ENCODE data around the gene ADGRG6.

Gene ADGRG6

GRCh38 chr6:142303176-142303533 is 1.3 kb downstream of the ADGRG6 start:
- 62% methylated on average over 2 of the region's 2 CpGs for WGBS
- no peak overlapping the region for H3K9ac ChIP-seq (ENCODE audit: low read depth, low read length)
- H3K27ac ChIP-seq (ENCODE audit: low read depth, low read length), result no peak overlapping the region
- H3K27me3 ChIP-seq (ENCODE audit: insufficient read depth, low read length), result peaks cover 37% of the 10 kb centered on the region
- no peak overlapping the region; the same call in 1 of the 2 replicates for H3K4me3 ChIP-seq (ENCODE audit: low read length)
- peaks cover 22% of the 10 kb centered on the region for H3K4me1 ChIP-seq (ENCODE audit: insufficient read depth, low read length)
- H3K36me3 ChIP-seq (ENCODE audit: insufficient read depth, low read length), result no peaks in the 10 kb centered on the region
- H3K9me3 ChIP-seq (ENCODE audit: insufficient read depth, low read depth, low read length), result no peaks in the 10 kb centered on the region

- no peaks in the 10 kb centered on the region for H3K9me3 ChIP-seq (ENCODE audit: insufficient read depth, low read depth, low read length)
- no peak overlapping the region for H3K27ac ChIP-seq (ENCODE audit: low read depth, low read length)
- no peak overlapping the region for H3K9ac ChIP-seq (ENCODE audit: low read depth, low read length)
- peaks cover 20% of the 10 kb centered on the region for H3K4me1 ChIP-seq (ENCODE audit: insufficient read depth, low read length)
- 100% methylated on average over 1 of the region's 2 CpGs for WGBS
- H3K27me3 ChIP-seq (ENCODE audit: insufficient read depth, low read length), result peaks cover 37% of the 10 kb centered on the region
- H3K4me3 ChIP-seq (ENCODE audit: low read length), result no peak overlapping the region
- no peaks in the 10 kb centered on the region for H3K36me3 ChIP-seq (ENCODE audit: insufficient read depth, low read length)
These were observed 2.4 kb downstream of the ADGRG6 start for GRCh38 chr6:142304241-142304640.

- 88% methylated on average over 1 of the region's 1 CpG for WGBS
- H3K4me3 ChIP-seq (ENCODE audit: low read length), result no peak overlapping the region
- no peak overlapping the region for H3K27ac ChIP-seq (ENCODE audit: low read depth, low read length)
- peaks cover 17% of the 10 kb centered on the region for H3K4me1 ChIP-seq (ENCODE audit: insufficient read depth, low read length)
- no peaks in the 10 kb centered on the region for H3K36me3 ChIP-seq (ENCODE audit: insufficient read depth, low read length)
- no peak overlapping the region for H3K9ac ChIP-seq (ENCODE audit: low read depth, low read length)
- peaks cover 21% of the 10 kb centered on the region for H3K27me3 ChIP-seq (ENCODE audit: insufficient read depth, low read length)
- no peaks in the 10 kb centered on the region for H3K9me3 ChIP-seq (ENCODE audit: insufficient read depth, low read depth, low read length)
These were observed 4.9 kb downstream of the ADGRG6 start for GRCh38 chr6:142306736-142307135.

DNA sequence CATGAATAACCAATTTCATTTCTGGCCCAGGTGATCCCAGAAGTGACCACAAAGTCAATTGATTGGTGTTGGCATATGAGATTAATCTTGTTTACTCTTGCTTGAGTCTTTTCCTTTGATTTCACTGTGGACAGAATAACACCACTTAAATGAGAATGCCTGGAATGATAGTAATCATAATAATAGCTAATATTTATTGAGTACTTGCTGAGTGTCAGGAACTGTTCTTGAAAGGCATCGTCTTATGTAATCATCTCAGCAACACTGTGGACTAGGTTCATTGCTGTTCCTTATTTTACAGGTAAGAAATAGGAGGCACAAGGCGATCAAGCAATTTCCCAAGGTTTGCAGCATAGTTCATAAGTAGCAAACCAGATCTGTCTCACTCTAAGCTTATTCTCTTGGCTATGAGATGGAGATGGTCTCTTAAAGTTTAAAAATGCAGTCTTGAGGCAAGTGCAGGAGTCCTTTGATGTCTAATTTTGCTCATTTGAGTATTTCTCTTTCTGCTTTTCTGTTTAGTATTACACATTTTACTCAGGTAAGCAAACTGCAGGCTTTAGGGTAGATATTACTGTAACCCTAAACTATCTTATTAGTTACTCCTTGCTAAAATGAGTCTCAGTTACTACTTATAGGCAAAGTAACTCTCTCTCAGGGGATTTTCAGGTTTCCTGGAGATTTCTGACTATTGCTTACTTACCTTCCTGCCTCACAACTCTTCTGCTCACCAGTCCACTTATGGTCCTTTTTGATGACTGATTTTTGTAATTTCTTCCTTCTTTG is 6.3 kb downstream of the ADGRG6 start:
- H3K9ac ChIP-seq (ENCODE audit: low read depth, low read length), result no peak overlapping the region
- WGBS, result 98% methylated on average over 2 of the region's 2 CpGs
- H3K27ac ChIP-seq (ENCODE audit: low read depth, low read length), result no peak overlapping the region
- H3K4me3 ChIP-seq (ENCODE audit: low read length), result no peak overlapping the region
- H3K9me3 ChIP-seq (ENCODE audit: insufficient read depth, low read depth, low read length), result no peaks in the 10 kb centered on the region
- H3K27me3 ChIP-seq (ENCODE audit: insufficient read depth, low read length), result peaks cover 7% of the 10 kb centered on the region
- no peaks in the 10 kb centered on the region for H3K36me3 ChIP-seq (ENCODE audit: insufficient read depth, low read length)
- H3K4me1 ChIP-seq (ENCODE audit: insufficient read depth, low read length), result peaks cover 13% of the 10 kb centered on the region; the same call in 1 of the 2 replicates

GRCh38 chr6:142309426-142309825 is 7.6 kb downstream of the ADGRG6 start:
- Histone ChIP-seq H3K27me3 (ENCODE audit: insufficient read depth, low read length) (no peaks in the 10 kb centered on the region), H3K4me3 (ENCODE audit: low read length) (no peak overlapping the region), H3K9me3 (ENCODE audit: insufficient read depth, low read depth, low read length) (no peaks in the 10 kb centered on the region), H3K36me3 (ENCODE audit: insufficient read depth, low read length) (no peaks in the 10 kb centered on the region), H3K9ac (ENCODE audit: low read depth, low read length) (no peak overlapping the region), H3K27ac (ENCODE audit: low read depth, low read length) (no peak overlapping the region), H3K4me1 (ENCODE audit: insufficient read depth, low read length) (peaks cover 13% of the 10 kb centered on the region; the same call in 1 of the 2 replicates)
- WGBS, result 94% methylated on average over 2 of the region's 2 CpGs

GRCh38 chr6:142313284-142313683 is 11.5 kb downstream of the ADGRG6 start:
- no peak overlapping the region for H3K27ac ChIP-seq (ENCODE audit: low read depth, low read length)
- H3K27me3 ChIP-seq (ENCODE audit: insufficient read depth, low read length), result no peaks in the 10 kb centered on the region
- H3K9ac ChIP-seq (ENCODE audit: low read depth, low read length), result no peak overlapping the region
- no peaks in the 10 kb centered on the region for H3K4me1 ChIP-seq (ENCODE audit: insufficient read depth, low read length)
- H3K9me3 ChIP-seq (ENCODE audit: insufficient read depth, low read depth, low read length), result no peaks in the 10 kb centered on the region
- no peaks in the 10 kb centered on the region for H3K36me3 ChIP-seq (ENCODE audit: insufficient read depth, low read length)
- no peak overlapping the region for H3K4me3 ChIP-seq (ENCODE audit: low read length)
- WGBS, result 87% methylated on average over 2 of the region's 2 CpGs

DNA sequence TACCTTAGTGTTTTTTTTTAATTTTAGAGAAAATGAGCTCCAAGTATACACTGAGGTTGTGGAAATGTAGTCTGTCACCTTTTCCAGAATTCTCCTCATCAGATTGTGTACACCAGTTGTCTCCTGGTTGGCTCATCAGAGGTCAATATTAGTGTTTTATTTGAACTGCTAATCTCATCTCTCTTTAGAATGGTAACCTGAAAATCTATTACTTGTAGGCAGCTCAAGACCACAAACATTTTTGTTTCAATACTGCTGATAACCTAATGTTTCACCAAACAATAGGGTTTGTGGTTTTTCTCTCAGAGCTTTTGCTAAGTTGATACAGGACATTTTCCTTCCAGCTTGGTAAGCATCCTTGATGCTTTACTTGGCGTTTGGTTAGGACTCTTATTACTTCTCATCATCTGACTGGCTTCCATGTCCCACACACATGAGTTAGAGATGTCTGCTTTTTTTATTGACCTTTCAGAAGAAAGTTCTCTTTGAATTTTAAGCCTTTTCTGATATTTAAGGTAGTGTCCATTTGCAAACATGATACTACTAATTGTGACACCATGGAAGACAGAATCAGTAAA is 15.1 kb downstream of the ADGRG6 start:
- no peak overlapping the region for H3K4me3 ChIP-seq (ENCODE audit: low read length)
- H3K27me3 ChIP-seq (ENCODE audit: insufficient read depth, low read length), result no peaks in the 10 kb centered on the region
- H3K4me1 ChIP-seq (ENCODE audit: insufficient read depth, low read length), result no peaks in the 10 kb centered on the region
- no peak overlapping the region for H3K9ac ChIP-seq (ENCODE audit: low read depth, low read length)
- H3K36me3 ChIP-seq (ENCODE audit: insufficient read depth, low read length), result no peaks in the 10 kb centered on the region
- no peak overlapping the region for H3K27ac ChIP-seq (ENCODE audit: low read depth, low read length)
- WGBS, result 100% methylated on average over 1 of the region's 1 CpG
- no peaks in the 10 kb centered on the region for H3K9me3 ChIP-seq (ENCODE audit: insufficient read depth, low read depth, low read length)

GRCh38 chr6:142318714-142319113 is 16.9 kb downstream of the ADGRG6 start:
- H3K27me3 ChIP-seq (ENCODE audit: insufficient read depth, low read length), result no peaks in the 10 kb centered on the region

DNA sequence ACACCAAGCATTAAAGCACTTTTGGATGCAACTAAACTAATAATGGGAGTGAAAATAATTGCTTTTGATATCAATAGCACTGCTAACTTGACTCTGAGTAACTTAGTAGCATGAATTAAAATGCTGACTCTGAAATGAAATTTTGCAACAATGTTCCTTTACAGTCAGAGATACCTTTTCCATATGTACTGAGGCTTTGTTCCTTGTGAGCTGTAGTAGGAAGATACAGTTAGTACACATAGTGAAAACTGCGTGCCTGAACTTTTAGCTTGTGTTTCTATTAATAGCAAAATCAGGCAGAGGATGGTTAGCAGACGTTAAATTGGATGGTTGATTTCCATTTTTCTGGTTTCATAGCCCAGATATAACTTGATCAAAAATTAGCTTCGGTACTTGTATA is 18.6 kb downstream of the ADGRG6 start:
- Histone ChIP-seq H3K9me3 (ENCODE audit: insufficient read depth, low read depth, low read length) (no peaks in the 10 kb centered on the region), H3K27me3 (ENCODE audit: insufficient read depth, low read length) (no peaks in the 10 kb centered on the region), H3K9ac (ENCODE audit: low read depth, low read length) (no peak overlapping the region), H3K4me1 (ENCODE audit: insufficient read depth, low read length) (peaks cover 12% of the 10 kb centered on the region), H3K4me3 (ENCODE audit: low read length) (no peak overlapping the region), H3K27ac (ENCODE audit: low read depth, low read length) (no peak overlapping the region), H3K36me3 (ENCODE audit: insufficient read depth, low read length) (no peaks in the 10 kb centered on the region)
- 94% methylated on average over 2 of the region's 3 CpGs for WGBS

More at GRCh38 chr6:142318714-142319113, 16.9 kb downstream of the ADGRG6 start:
- Histone ChIP-seq H3K9ac (ENCODE audit: low read depth, low read length) (no peak overlapping the region), H3K9me3 (ENCODE audit: insufficient read depth, low read depth, low read length) (no peaks in the 10 kb centered on the region), H3K36me3 (ENCODE audit: insufficient read depth, low read length) (no peaks in the 10 kb centered on the region), H3K27ac (ENCODE audit: low read depth, low read length) (no peak overlapping the region), H3K4me1 (ENCODE audit: insufficient read depth, low read length) (peaks cover 4% of the 10 kb centered on the region), H3K4me3 (ENCODE audit: low read length) (no peak overlapping the region)
- WGBS, result 77% methylated on average over 1 of the region's 1 CpG

DNA sequence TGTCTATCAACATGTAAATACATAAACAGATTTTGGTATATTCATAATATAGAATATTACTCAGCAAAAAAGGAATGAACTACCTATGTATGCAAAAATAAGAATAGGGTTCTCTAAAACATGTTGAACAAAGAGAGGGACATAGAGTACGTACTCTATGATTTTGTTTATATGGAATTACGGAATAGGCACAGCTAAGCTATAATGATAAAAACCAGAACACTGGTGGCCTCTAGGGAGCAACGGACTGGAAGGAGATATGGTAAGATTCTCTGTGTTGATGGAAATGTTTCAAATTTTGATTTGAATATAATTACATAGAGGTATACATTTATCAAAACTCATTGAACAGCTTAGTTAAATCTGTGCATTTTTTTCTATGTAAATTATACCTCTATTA is 19.6 kb downstream of the ADGRG6 start:
- H3K27me3 ChIP-seq (ENCODE audit: insufficient read depth, low read length), result no peaks in the 10 kb centered on the region
- H3K27ac ChIP-seq (ENCODE audit: low read depth, low read length), result no peak overlapping the region
- H3K9ac ChIP-seq (ENCODE audit: low read depth, low read length), result no peak overlapping the region
- H3K9me3 ChIP-seq (ENCODE audit: insufficient read depth, low read depth, low read length), result no peaks in the 10 kb centered on the region
- 94% methylated on average over 3 of the region's 3 CpGs for WGBS
- peaks cover 12% of the 10 kb centered on the region for H3K4me1 ChIP-seq (ENCODE audit: insufficient read depth, low read length)
- H3K36me3 ChIP-seq (ENCODE audit: insufficient read depth, low read length), result no peaks in the 10 kb centered on the region
- no peak overlapping the region for H3K4me3 ChIP-seq (ENCODE audit: low read length)

DNA sequence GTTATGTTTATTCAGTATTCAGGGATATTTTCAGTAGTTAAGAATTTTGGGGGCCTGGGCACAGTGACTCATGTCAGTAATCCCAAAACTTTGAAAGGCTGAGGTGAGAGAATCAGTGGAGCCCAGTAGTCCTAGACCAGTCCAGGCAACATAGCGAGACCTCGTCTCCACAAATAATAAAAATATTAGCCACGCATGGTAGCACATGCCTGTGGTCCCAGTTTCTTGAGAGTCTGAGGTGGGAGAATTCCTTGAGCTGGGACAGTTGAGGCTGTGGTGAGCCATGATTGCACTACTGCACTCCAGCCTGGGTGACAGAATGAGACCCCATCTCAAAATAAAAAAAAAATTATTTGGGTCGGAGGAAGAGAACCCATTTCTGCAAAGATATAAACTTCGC is 20.3 kb downstream of the ADGRG6 start:
- no peak overlapping the region for H3K27ac ChIP-seq (ENCODE audit: low read depth, low read length)
- H3K4me1 ChIP-seq (ENCODE audit: insufficient read depth, low read length), result peaks cover 12% of the 10 kb centered on the region
- no peaks in the 10 kb centered on the region for H3K27me3 ChIP-seq (ENCODE audit: insufficient read depth, low read length)
- H3K9ac ChIP-seq (ENCODE audit: low read depth, low read length), result no peak overlapping the region
- H3K4me3 ChIP-seq (ENCODE audit: low read length), result no peak overlapping the region
- H3K36me3 ChIP-seq (ENCODE audit: insufficient read depth, low read length), result no peaks in the 10 kb centered on the region
- 97% methylated on average over 5 of the region's 5 CpGs for WGBS
- no peaks in the 10 kb centered on the region for H3K9me3 ChIP-seq (ENCODE audit: insufficient read depth, low read depth, low read length)

Data from HUES64 (cell line).